ENCODE measurements around the gene ZFYVE19.
A peak's percentile ranks its signal among the peaks of the same experiment; 100 is the strongest.

ZFYVE19 gene

GRCh38 chr15:40812721-40813425 is 6.0 kb downstream of the ZFYVE19 start:
- H3K36me3 ChIP-seq (ENCODE audit: control insufficient read depth in 2 of 2, insufficient read depth in 2 of 2, low read length in 2 of 2) = peaks cover 31 to 40% of the 10 kb centered on the region in 2 donors
- no peaks in the 10 kb centered on the region for H3K27me3 ChIP-seq (ENCODE audit: control insufficient read depth in 2 of 2, insufficient read depth in 2 of 2, low read length in 2 of 2)
- no peak overlapping the region for H3K9ac ChIP-seq (ENCODE audit: low read depth in 1 of 2, low read length in 2 of 2)
- no peaks in the 10 kb centered on the region for H3K9me3 ChIP-seq (ENCODE audit: control insufficient read depth in 2 of 2, low read length in 2 of 2)
- peaks cover 5 to 7% of the 10 kb centered on the region in 2 donors for H3K4me1 ChIP-seq (ENCODE audit: control insufficient read depth in 2 of 2, insufficient read depth in 2 of 2, low read length in 2 of 2)
- no peak overlapping the region for H3K4me3 ChIP-seq (ENCODE audit: low read length in 2 of 2)
- H3K27ac ChIP-seq (ENCODE audit: low read depth in 2 of 2, low read length in 2 of 2) = no peak overlapping the region

GRCh38 chr15:40815042-40815698 is 8.3 kb downstream of the ZFYVE19 start:
- H3K9me3 ChIP-seq (ENCODE audit: control insufficient read depth in 2 of 2, low read length in 2 of 2) = no peaks in the 10 kb centered on the region
- H3K27me3 ChIP-seq (ENCODE audit: control insufficient read depth in 2 of 2, insufficient read depth in 2 of 2, low read length in 2 of 2) = no peaks in the 10 kb centered on the region
- peaks cover 31% of the 10 kb centered on the region in 2 donors for H3K36me3 ChIP-seq (ENCODE audit: control insufficient read depth in 2 of 2, insufficient read depth in 2 of 2, low read length in 2 of 2)
- H3K9ac ChIP-seq (ENCODE audit: low read depth in 1 of 2, low read length in 2 of 2) = no peak overlapping the region
- no peaks in the 10 kb centered on the region for H3K4me1 ChIP-seq (ENCODE audit: control insufficient read depth in 2 of 2, insufficient read depth in 2 of 2, low read length in 2 of 2)
- H3K4me3 ChIP-seq (ENCODE audit: low read length in 2 of 2) = no peak overlapping the region
- no peak overlapping the region for H3K27ac ChIP-seq (ENCODE audit: low read depth in 2 of 2, low read length in 2 of 2)

GRCh38 chr15:40819048-40819447 is 12.2 kb downstream of the ZFYVE19 start:
- H3K9me3 ChIP-seq (ENCODE audit: control insufficient read depth in 2 of 2, low read length in 2 of 2) = no peaks in the 10 kb centered on the region
- peaks cover 13 to 14% of the 10 kb centered on the region in 2 donors for H3K36me3 ChIP-seq (ENCODE audit: control insufficient read depth in 2 of 2, insufficient read depth in 2 of 2, low read length in 2 of 2)
- H3K4me1 ChIP-seq (ENCODE audit: control insufficient read depth in 2 of 2, insufficient read depth in 2 of 2, low read length in 2 of 2) = peaks cover 3 to 9% of the 10 kb centered on the region in 2 donors
- H3K4me3 ChIP-seq (ENCODE audit: low read length in 2 of 2) = no peak overlapping the region
- H3K27me3 ChIP-seq (ENCODE audit: control insufficient read depth in 2 of 2, insufficient read depth in 2 of 2, low read length in 2 of 2) = no peaks in the 10 kb centered on the region
- no peak overlapping the region for H3K27ac ChIP-seq (ENCODE audit: low read depth in 2 of 2, low read length in 2 of 2)
- no peak overlapping the region for H3K9ac ChIP-seq (ENCODE audit: low read depth in 1 of 2, low read length in 2 of 2)

GRCh38 chr15:40821195-40821594 is 14.3 kb downstream of the ZFYVE19 start:
- no peak overlapping the region for H3K27ac ChIP-seq (ENCODE audit: low read depth in 2 of 2, low read length in 2 of 2)
- H3K9me3 ChIP-seq (ENCODE audit: control insufficient read depth in 2 of 2, low read length in 2 of 2) = no peaks in the 10 kb centered on the region
- no peak overlapping the region for H3K9ac ChIP-seq (ENCODE audit: low read depth in 1 of 2, low read length in 2 of 2)
- no peaks in the 10 kb centered on the region for H3K36me3 ChIP-seq (ENCODE audit: control insufficient read depth in 2 of 2, insufficient read depth in 2 of 2, low read length in 2 of 2)
- peaks cover 12 to 29% of the 10 kb centered on the region in 2 donors for H3K4me1 ChIP-seq (ENCODE audit: control insufficient read depth in 2 of 2, insufficient read depth in 2 of 2, low read length in 2 of 2)
- H3K27me3 ChIP-seq (ENCODE audit: control insufficient read depth in 2 of 2, insufficient read depth in 2 of 2, low read length in 2 of 2) = no peaks in the 10 kb centered on the region
- no peak overlapping the region for H3K4me3 ChIP-seq (ENCODE audit: low read length in 2 of 2)

- H3K36me3 ChIP-seq (ENCODE audit: control insufficient read depth in 2 of 2, insufficient read depth in 2 of 2, low read length in 2 of 2) = no peaks in the 10 kb centered on the region
- H3K9ac ChIP-seq (ENCODE audit: low read depth in 1 of 2, low read length in 2 of 2) = peak overlapping the region; percentile 24 to 43
- H3K27me3 ChIP-seq (ENCODE audit: control insufficient read depth in 2 of 2, insufficient read depth in 2 of 2, low read length in 2 of 2) = no peaks in the 10 kb centered on the region
- H3K4me3 ChIP-seq (ENCODE audit: low read length in 2 of 2) = peak overlapping the region; percentile 7 to 22
- H3K27ac ChIP-seq (ENCODE audit: low read depth in 2 of 2, low read length in 2 of 2) = peak overlapping the region; percentile 61 to 65
- no peaks in the 10 kb centered on the region for H3K9me3 ChIP-seq (ENCODE audit: control insufficient read depth in 2 of 2, low read length in 2 of 2)
- peaks cover 24 to 38% of the 10 kb centered on the region in 2 donors for H3K4me1 ChIP-seq (ENCODE audit: control insufficient read depth in 2 of 2, insufficient read depth in 2 of 2, low read length in 2 of 2)
These were observed 16.9 kb downstream of the ZFYVE19 start for GRCh38 chr15:40823572-40824343.

GRCh38 chr15:40825661-40826422 is 19.0 kb downstream of the ZFYVE19 start:
- Histone ChIP-seq H3K27me3 (ENCODE audit: control insufficient read depth in 2 of 2, insufficient read depth in 2 of 2, low read length in 2 of 2) (no peaks in the 10 kb centered on the region), H3K4me1 (ENCODE audit: control insufficient read depth in 2 of 2, insufficient read depth in 2 of 2, low read length in 2 of 2) (peaks cover 27 to 48% of the 10 kb centered on the region in 2 donors), H3K9ac (ENCODE audit: low read depth in 1 of 2, low read length in 2 of 2) (peak overlapping the region; percentile 56 to 62), H3K27ac (ENCODE audit: low read depth in 2 of 2, low read length in 2 of 2) (peak overlapping the region; percentile 89 to 96), H3K4me3 (ENCODE audit: low read length in 2 of 2) (peak overlapping the region; percentile 81), H3K36me3 (ENCODE audit: control insufficient read depth in 2 of 2, insufficient read depth in 2 of 2, low read length in 2 of 2) (no peaks in the 10 kb centered on the region), H3K9me3 (ENCODE audit: control insufficient read depth in 2 of 2, low read length in 2 of 2) (no peaks in the 10 kb centered on the region)

GRCh38 chr15:40826423-40827075 is 19.7 kb downstream of the ZFYVE19 start:
- peak overlapping the region; percentile 41 to 62 for H3K9ac ChIP-seq (ENCODE audit: low read depth in 1 of 2, low read length in 2 of 2)
- H3K9me3 ChIP-seq (ENCODE audit: control insufficient read depth in 2 of 2, low read length in 2 of 2) = no peaks in the 10 kb centered on the region
- no peaks in the 10 kb centered on the region for H3K27me3 ChIP-seq (ENCODE audit: control insufficient read depth in 2 of 2, insufficient read depth in 2 of 2, low read length in 2 of 2)
- H3K4me3 ChIP-seq (ENCODE audit: low read length in 2 of 2) = peak overlapping the region; percentile 81
- peak overlapping the region; percentile 89 to 96 for H3K27ac ChIP-seq (ENCODE audit: low read depth in 2 of 2, low read length in 2 of 2)
- H3K36me3 ChIP-seq (ENCODE audit: control insufficient read depth in 2 of 2, insufficient read depth in 2 of 2, low read length in 2 of 2) = no peaks in the 10 kb centered on the region
- peaks cover 27 to 48% of the 10 kb centered on the region in 2 donors for H3K4me1 ChIP-seq (ENCODE audit: control insufficient read depth in 2 of 2, insufficient read depth in 2 of 2, low read length in 2 of 2)

- H3K4me3 ChIP-seq (ENCODE audit: low read length in 2 of 2) = peak within 1 kb of the TSS; percentile 81
- H3K9ac ChIP-seq (ENCODE audit: low read depth in 1 of 2, low read length in 2 of 2) = peak within 1 kb of the TSS; percentile 83 to 86
- no peaks in the 10 kb centered on the region for H3K27me3 ChIP-seq (ENCODE audit: control insufficient read depth in 2 of 2, insufficient read depth in 2 of 2, low read length in 2 of 2)
- H3K36me3 ChIP-seq (ENCODE audit: control insufficient read depth in 2 of 2, insufficient read depth in 2 of 2, low read length in 2 of 2) = no peaks in the 10 kb centered on the region
- H3K4me1 ChIP-seq (ENCODE audit: control insufficient read depth in 2 of 2, insufficient read depth in 2 of 2, low read length in 2 of 2) = peaks cover 27 to 44% of the 10 kb centered on the region in 2 donors
- peak within 1 kb of the TSS; percentile 94 to 96 for H3K27ac ChIP-seq (ENCODE audit: low read depth in 2 of 2, low read length in 2 of 2)
- no peaks in the 10 kb centered on the region for H3K9me3 ChIP-seq (ENCODE audit: control insufficient read depth in 2 of 2, low read length in 2 of 2)
These were observed 21.7 kb downstream of the ZFYVE19 start, which contains the start of gene PPP1R14D for GRCh38 chr15:40828447-40829036. Gene PPP1R14D (minus strand): TSS chr15:40828708. CDS start chr15:40828641, 67 bp downstream.

- Histone ChIP-seq H3K4me1 (ENCODE audit: control insufficient read depth in 2 of 2, insufficient read depth in 2 of 2, low read length in 2 of 2) (peaks cover 24 to 38% of the 10 kb centered on the region in 2 donors), H3K9ac (ENCODE audit: low read depth in 1 of 2, low read length in 2 of 2) (peak overlapping the region in 1 of 2 donors; percentile 86), H3K36me3 (ENCODE audit: control insufficient read depth in 2 of 2, insufficient read depth in 2 of 2, low read length in 2 of 2) (no peaks in the 10 kb centered on the region), H3K27ac (ENCODE audit: low read depth in 2 of 2, low read length in 2 of 2) (peak overlapping the region; percentile 94 to 96), H3K9me3 (ENCODE audit: control insufficient read depth in 2 of 2, low read length in 2 of 2) (no peaks in the 10 kb centered on the region), H3K27me3 (ENCODE audit: control insufficient read depth in 2 of 2, insufficient read depth in 2 of 2, low read length in 2 of 2) (no peaks in the 10 kb centered on the region), H3K4me3 (ENCODE audit: low read length in 2 of 2) (peak overlapping the region; percentile 81)
These were observed 22.2 kb downstream of the ZFYVE19 start for GRCh38 chr15:40829115-40829514.

All from mucosa of rectum (tissue), 2 donors.